Thoracic aorta (tissue), 2 donors: ENCODE measurements around the gene FAM118B. TPM values are rescaled to one million over a fixed set of nuclear protein-coding genes. Genes with fewer than 3 reads are reported as not detected.

Experiments
- ATAC-seq: fragments of 150-250 bp; one replicate; pipeline ENCODE4 v1.8.0; 2017; ENCODE audit warnings: low read depth; ENCODE audit not compliant: insufficient number of reproducible peaks, low FRiP score
- DNase-seq: peaks from one replicate; pipeline ENCODE4 v3.0.0-alpha.2; 2020; ENCODE audit warnings: low spot score
- H3K27ac ChIP-seq, 2 donors: fragments of 200-600 bp; sonication (generic); 1 replicate in 1 of 2; 2 replicates in 1 of 2; pipeline ENCODE4 v1.5.1; 2016; ENCODE audit warnings: mild to moderate bottlenecking in 2 of 2, moderate library complexity in 2 of 2
- H3K27me3 ChIP-seq: fragments of 200-600 bp; sonication (generic); replicated peaks from 2 replicates; pipeline ENCODE4 v1.6.0; 2016; ENCODE audit warnings: mild to moderate bottlenecking; ENCODE audit not compliant: insufficient read depth
- H3K36me3 ChIP-seq: fragments of 200-600 bp; sonication (generic); one replicate; pipeline ENCODE4 v1.5.1; 2016
- H3K4me1 ChIP-seq, 2 donors: fragments of 200-600 bp; sonication (generic); 1 replicate in 1 of 2; 2 replicates in 1 of 2; pipeline versions ENCODE4 v1.5.1 to v1.6.0; 2016; ENCODE audit warnings: low read depth in 2 of 2, mild to moderate bottlenecking in 1 of 2; ENCODE audit not compliant: control insufficient read depth in 1 of 2
- H3K4me3 ChIP-seq: fragments of 200-600 bp; sonication (generic); 2 replicates; pipeline ENCODE4 v1.5.1; 2016; ENCODE audit warnings: mild to moderate bottlenecking
- H3K9me3 ChIP-seq: fragments of 200-600 bp; sonication (generic); 2 replicates; pipeline ENCODE4 v1.5.1; 2016
- total RNA-seq, 2 donors: library from RNA; depleted of rRNA; stranded (reverse); fragments of >200 nt; gene quantifications; one replicate each; pipeline versions ENCODE4 v1.1.0 to v1.2.3, GENCODE V29; 2016
- TF ChIP-seq, protein P1 (sequence below): fragments of 200-600 bp; sonication (generic); IDR thresholded peaks from one replicate; pipeline ENCODE4 v1.5.1; 2019; ENCODE audit warnings: antibody characterized with exemption

Gene FAM118B
- total RNA-seq, 2 donors from 2014 or later = 8.4 to 14.5 TPM

DNA sequence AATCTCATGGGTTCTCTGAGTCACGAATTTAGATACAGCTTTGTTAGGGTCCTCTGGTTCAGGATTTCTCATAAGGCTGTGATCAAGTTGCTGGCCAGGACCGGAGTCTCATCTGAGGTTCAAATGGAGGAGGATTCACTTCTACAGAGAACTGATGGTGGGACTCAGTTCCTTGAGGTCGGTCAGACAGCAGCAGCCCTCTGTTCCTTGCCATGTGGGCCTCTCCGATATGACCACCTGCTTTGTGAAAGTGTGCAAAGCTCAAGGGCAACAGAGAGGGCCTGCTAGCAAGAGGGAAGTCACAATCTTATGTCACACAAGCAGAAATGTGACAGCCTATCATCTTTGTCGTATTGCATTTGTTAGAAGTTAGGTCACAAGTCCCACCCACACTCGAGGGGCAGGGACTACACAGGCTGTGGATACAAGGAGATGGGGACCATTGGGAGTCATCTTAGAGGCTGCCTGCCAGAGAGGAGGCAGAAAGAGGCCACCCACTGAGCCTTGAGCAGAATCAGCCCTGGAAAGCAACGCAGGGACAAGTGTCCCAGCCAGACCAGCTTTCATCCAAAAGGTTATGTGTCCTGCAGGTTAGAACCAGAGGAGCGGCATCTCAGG, 34.6 kb upstream of the FAM118B start:
- TF ChIP-seq, protein P1, sequence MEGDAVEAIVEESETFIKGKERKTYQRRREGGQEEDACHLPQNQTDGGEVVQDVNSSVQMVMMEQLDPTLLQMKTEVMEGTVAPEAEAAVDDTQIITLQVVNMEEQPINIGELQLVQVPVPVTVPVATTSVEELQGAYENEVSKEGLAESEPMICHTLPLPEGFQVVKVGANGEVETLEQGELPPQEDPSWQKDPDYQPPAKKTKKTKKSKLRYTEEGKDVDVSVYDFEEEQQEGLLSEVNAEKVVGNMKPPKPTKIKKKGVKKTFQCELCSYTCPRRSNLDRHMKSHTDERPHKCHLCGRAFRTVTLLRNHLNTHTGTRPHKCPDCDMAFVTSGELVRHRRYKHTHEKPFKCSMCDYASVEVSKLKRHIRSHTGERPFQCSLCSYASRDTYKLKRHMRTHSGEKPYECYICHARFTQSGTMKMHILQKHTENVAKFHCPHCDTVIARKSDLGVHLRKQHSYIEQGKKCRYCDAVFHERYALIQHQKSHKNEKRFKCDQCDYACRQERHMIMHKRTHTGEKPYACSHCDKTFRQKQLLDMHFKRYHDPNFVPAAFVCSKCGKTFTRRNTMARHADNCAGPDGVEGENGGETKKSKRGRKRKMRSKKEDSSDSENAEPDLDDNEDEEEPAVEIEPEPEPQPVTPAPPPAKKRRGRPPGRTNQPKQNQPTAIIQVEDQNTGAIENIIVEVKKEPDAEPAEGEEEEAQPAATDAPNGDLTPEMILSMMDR = no peak
- Histone ChIP-seq H3K4me1 (no peaks in the 10 kb centered on the region), H3K27ac (no peak overlapping the region), H3K9me3 (no peaks in the 10 kb centered on the region), H3K27me3 (no peaks in the 10 kb centered on the region), H3K36me3 (no peaks in the 10 kb centered on the region), H3K4me3 (no peak overlapping the region)
- no peak for ATAC-seq
- DNase-seq = no peak

DNA sequence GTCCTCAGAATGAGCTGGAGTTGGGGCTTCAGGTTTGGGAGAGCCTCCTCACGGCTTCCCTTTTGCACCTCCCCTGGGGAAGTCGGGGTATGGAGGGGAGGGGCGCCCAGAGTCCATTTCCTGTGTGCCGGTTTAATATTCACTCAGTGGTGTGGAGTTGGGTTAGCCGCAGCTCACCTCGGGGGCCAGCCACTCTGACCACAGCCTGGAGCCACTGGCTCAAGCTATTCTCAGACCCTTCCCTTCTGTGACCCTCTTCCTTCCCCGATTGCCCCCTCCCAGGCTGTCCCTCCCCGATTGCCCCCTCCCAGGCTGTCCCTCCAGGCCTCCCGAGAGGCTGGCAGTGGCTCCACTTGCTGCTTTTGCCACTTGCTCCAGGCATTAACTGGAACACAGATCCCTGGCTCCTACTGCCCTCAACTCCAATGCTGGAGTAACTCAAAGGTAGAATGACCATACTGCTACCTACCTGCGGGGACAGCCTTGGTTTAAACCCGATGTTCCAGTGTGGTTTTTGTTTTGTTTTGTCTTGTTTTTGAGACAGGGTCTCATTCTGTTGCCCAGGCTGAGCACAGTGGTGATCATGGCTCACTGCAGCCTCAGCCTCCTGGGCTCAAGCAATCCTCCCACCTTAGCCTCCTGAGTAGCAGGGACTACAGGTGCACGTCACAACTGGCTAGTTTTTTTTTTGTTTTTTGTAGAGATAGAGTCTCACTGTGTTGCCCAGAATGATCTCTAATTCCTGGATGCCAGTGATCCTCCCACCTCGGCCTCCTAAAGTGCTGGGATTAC, 29.4 kb upstream of the FAM118B start:
- no peak overlapping the region for H3K4me3 ChIP-seq
- H3K36me3 ChIP-seq = no peaks in the 10 kb centered on the region
- H3K27me3 ChIP-seq = no peaks in the 10 kb centered on the region
- DNase-seq (no peak), ATAC-seq (no peak)
- H3K9me3 ChIP-seq = no peaks in the 10 kb centered on the region
- TF ChIP-seq, protein P1 = no peak
- H3K4me1 ChIP-seq = no peaks in the 10 kb centered on the region
- H3K27ac ChIP-seq = no peak overlapping the region

DNA sequence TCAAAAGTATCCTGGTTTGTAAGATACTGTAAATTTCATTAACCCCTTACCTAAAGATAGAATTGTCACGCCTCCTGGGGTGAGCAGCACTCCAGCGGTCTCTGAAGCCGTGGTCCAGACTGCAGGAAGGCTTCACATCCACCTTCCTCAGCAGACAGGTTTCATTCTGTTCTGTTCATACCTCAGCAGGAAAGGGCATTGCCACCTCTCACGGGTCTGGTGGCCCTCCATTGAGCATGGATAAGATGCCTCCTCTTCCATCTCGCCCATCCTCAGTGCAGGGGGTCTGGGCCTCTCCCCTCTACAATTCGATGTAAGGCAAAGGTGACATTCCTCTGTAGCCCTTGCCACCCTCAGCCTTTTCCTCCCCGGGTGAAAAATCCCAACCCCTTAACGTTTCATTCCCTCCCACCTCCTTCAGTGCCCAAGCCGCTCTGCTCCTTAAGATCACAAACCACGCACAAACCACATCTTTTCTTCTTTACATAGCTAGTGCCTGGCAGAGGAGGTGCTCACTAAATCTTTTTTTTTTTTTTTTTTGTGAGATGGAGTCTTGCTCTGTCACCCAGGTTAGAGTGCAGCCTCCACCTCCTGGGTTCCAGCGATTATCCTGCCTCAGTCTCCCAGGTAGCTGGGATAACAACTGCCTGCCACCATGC, 28.7 kb upstream of the FAM118B start:
- H3K27me3 ChIP-seq = no peaks in the 10 kb centered on the region
- TF ChIP-seq, protein P1 = no peak
- H3K36me3 ChIP-seq = no peaks in the 10 kb centered on the region
- H3K9me3 ChIP-seq = no peaks in the 10 kb centered on the region
- no peak overlapping the region for H3K27ac ChIP-seq
- H3K4me1 ChIP-seq = no peaks in the 10 kb centered on the region
- no peak overlapping the region for H3K4me3 ChIP-seq
- ATAC-seq (no peak), DNase-seq (no peak)

DNA sequence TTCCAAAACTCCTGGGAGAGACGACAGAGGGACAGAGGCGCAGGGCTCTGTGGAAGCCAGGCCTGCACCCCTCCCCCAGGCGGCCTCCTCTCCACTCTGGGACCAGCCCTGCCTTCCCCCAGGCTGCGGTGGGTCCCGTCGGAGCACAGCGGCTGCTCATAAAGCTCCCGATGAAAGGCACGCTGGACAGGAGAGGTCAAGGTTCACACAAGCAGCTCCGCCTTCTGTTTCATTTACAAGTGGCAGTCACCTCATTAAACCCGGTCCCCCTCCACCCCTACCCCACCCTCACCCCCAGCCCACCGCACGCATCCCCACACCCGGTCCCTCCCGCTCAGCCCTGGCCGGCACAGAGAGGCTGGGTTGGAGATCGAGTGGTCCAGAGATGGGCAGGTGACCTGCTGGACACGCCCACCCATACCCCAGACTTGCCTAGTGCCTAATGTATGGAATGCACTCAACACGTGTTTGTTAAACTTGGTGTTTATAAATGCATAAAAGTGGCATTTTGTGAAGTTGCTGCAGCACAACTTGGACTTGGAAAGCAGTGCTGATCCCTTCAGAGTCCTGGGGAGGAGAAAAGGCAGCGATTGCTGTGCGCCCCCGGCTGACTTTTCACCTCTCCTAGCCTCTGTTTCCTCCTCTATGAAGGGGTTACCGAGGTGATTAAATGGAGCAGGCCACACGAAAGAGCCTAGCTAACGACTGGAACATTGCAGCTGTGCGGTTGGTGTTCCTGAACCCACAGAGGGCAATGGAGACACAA, 26.1 kb upstream of the FAM118B start:
- H3K4me1 ChIP-seq = no peaks in the 10 kb centered on the region
- TF ChIP-seq, protein P1 = no peak
- H3K4me3 ChIP-seq = no peak overlapping the region
- H3K27ac ChIP-seq = no peak overlapping the region
- DNase-seq (no peak), ATAC-seq (no peak)
- H3K9me3 ChIP-seq = no peaks in the 10 kb centered on the region
- H3K36me3 ChIP-seq = no peaks in the 10 kb centered on the region
- no peaks in the 10 kb centered on the region for H3K27me3 ChIP-seq
